Neural progenitor cell (in vitro differentiated cells): ENCODE measurements around the gene BMP7. TPM values are rescaled to one million over a fixed set of nuclear protein-coding genes. Genes with fewer than 3 reads are reported as not detected.

Experiments used
- DNase-seq: peaks from one replicate; pipeline ENCODE4 v3.0.0-alpha.2; 2016; ENCODE audit warnings: low spot score
- H2AFZ ChIP-seq: fragments of 200-600 bp; sonication (generic); replicated peaks from 2 replicates; pipeline ENCODE4 v1.6.1; 2016; ENCODE audit warnings: antibody characterized with exemption
- H3F3A ChIP-seq: fragments of 200-600 bp; sonication (generic); 2 replicates; pipeline ENCODE4 v1.6.1; 2016; ENCODE audit warnings: antibody characterized with exemption, low read depth
- H3K27ac ChIP-seq: fragments of 200-600 bp; sonication (generic); 2 replicates; pipeline ENCODE4 v1.5.1; 2016; ENCODE audit warnings: mild to moderate bottlenecking
- H3K27me3 ChIP-seq: fragments of 200-600 bp; sonication (generic); 2 replicates; pipeline ENCODE4 v1.6.1; 2016; ENCODE audit warnings: mild to moderate bottlenecking, moderate library complexity
- H3K36me3 ChIP-seq: fragments of 200-600 bp; sonication (generic); 2 replicates; pipeline ENCODE4 v1.5.1; 2016
- H3K4me1 ChIP-seq: fragments of 200-600 bp; sonication (generic); 2 replicates; pipeline ENCODE4 v1.6.1; 2016; ENCODE audit warnings: mixed run types
- H3K4me2 ChIP-seq: fragments of 200-600 bp; sonication (generic); 2 replicates; pipeline ENCODE4 v1.6.1; 2016
- H3K4me3 ChIP-seq: fragments of 200-600 bp; sonication (generic); 2 replicates; pipeline ENCODE4 v1.5.1; 2016
- H3K79me2 ChIP-seq: fragments of 200-600 bp; sonication (generic); 2 replicates; pipeline ENCODE4 v1.6.1; 2016; ENCODE audit warnings: low read depth
- H3K9ac ChIP-seq: fragments of 200-600 bp; sonication (generic); 2 replicates; pipeline ENCODE4 v1.6.1; 2016
- H3K9me3 ChIP-seq: fragments of 200-600 bp; sonication (generic); 2 replicates; pipeline ENCODE4 v1.5.1; 2016; ENCODE audit warnings: low read depth
- H4K20me1 ChIP-seq: fragments of 200-600 bp; sonication (generic); 2 replicates; pipeline ENCODE4 v1.6.1; 2016; ENCODE audit warnings: low read depth
- H3K27ac Mint-ChIP-seq: 3 replicates; pipeline ENCODE4 v1.8.0; 2021; ENCODE audit warnings: mixed read lengths
- H3K27me3 Mint-ChIP-seq: 2 replicates; pipeline ENCODE4 v1.8.0; 2022; ENCODE audit warnings: low read depth, mild to moderate bottlenecking, inconsistent platforms, moderate library complexity, mixed read lengths; ENCODE audit not compliant: insufficient read depth
- H3K36me3 Mint-ChIP-seq: 3 replicates; pipeline ENCODE4 v1.8.0; 2021; ENCODE audit warnings: mixed read lengths
- H3K4me1 Mint-ChIP-seq: 3 replicates; pipeline ENCODE4 v1.8.0; 2021; ENCODE audit warnings: mixed read lengths
- H3K4me3 Mint-ChIP-seq: 3 replicates; pipeline ENCODE4 v1.8.0; 2021; ENCODE audit warnings: mild to moderate bottlenecking, moderate library complexity, mixed read lengths
- H3K9me3 Mint-ChIP-seq: 3 replicates; pipeline ENCODE4 v1.8.0; 2020; ENCODE audit warnings: mixed read lengths
- CTCF ChIP-seq: fragments of 200-600 bp; sonication (generic); IDR thresholded peaks from 2 replicates; pipeline ENCODE4 v1.5.1; 2017; ENCODE audit warnings: antibody characterized with exemption, mild to moderate bottlenecking
- EZH2 ChIP-seq: fragments of 200-600 bp; sonication (generic); IDR thresholded peaks from 2 replicates; pipeline ENCODE4 v1.6.1; 2017; ENCODE audit warnings: antibody characterized with exemption, mild to moderate bottlenecking, moderate library complexity
- EZH2phosphoT487 ChIP-seq: fragments of 200-600 bp; sonication (generic); IDR thresholded peaks from 2 replicates; pipeline ENCODE4 v1.6.1; 2017; ENCODE audit warnings: antibody characterized with exemption
- total RNA-seq: library from RNA; depleted of rRNA; stranded (reverse); fragments of >200 nt; gene quantifications from 2 replicates; pipeline ENCODE4 v1.2.3, GENCODE V29; 2015; ENCODE audit warnings: low replicate concordance

The BMP7 gene
- total RNA-seq, 1 donor from 2014 or later, result 11.2 TPM

- no peaks in the 10 kb centered on the region for H3K9me3 ChIP-seq
- no peak overlapping the region for H2AFZ ChIP-seq
- no peaks in the 10 kb centered on the region for H3K36me3 ChIP-seq
- H3K79me2 ChIP-seq, result no peaks in the 10 kb centered on the region
- no peak overlapping the region for H3K27ac ChIP-seq
- H3K4me2 ChIP-seq, result no peak overlapping the region
- Mint-ChIP-seq H3K36me3 (peaks cover 59% of the 10 kb centered on the region), H3K27ac (no peak overlapping the region), H3K27me3 (peaks cover 7% of the 10 kb centered on the region), H3K4me3 (no peak overlapping the region), H3K9me3 (peaks cover 5% of the 10 kb centered on the region), H3K4me1 (peaks cover 16% of the 10 kb centered on the region)
- H3K9ac ChIP-seq, result no peak overlapping the region
- DNase-seq, result no peak
- no peaks in the 10 kb centered on the region for H3K27me3 ChIP-seq
- H4K20me1 ChIP-seq, result no peaks in the 10 kb centered on the region
- no peak overlapping the region for H3K4me3 ChIP-seq
- TF ChIP-seq CTCF, result no peak
- no peak for TF ChIP-seq EZH2phosphoT487
- TF ChIP-seq EZH2, result no peak
- peaks cover 14% of the 10 kb centered on the region for H3K4me1 ChIP-seq
- peaks cover 19% of the 10 kb centered on the region for H3F3A ChIP-seq
Observed at GRCh38 chr20:57203204-57203603, 63.2 kb downstream of the BMP7 start.

GRCh38 chr20:57202309-57202708, 64.1 kb downstream of the BMP7 start:
- no peaks in the 10 kb centered on the region for H3K36me3 ChIP-seq
- H3K9ac ChIP-seq, result no peak overlapping the region
- H3K4me2 ChIP-seq, result no peak overlapping the region
- Mint-ChIP-seq H3K27ac (no peak overlapping the region), H3K36me3 (peaks cover 58% of the 10 kb centered on the region), H3K9me3 (peaks cover 4% of the 10 kb centered on the region), H3K4me1 (peaks cover 20% of the 10 kb centered on the region), H3K27me3 (peaks cover 6% of the 10 kb centered on the region), H3K4me3 (no peak overlapping the region)
- no peak for TF ChIP-seq EZH2phosphoT487
- TF ChIP-seq EZH2, result no peak
- TF ChIP-seq CTCF, result no peak
- no peaks in the 10 kb centered on the region for H3K79me2 ChIP-seq
- H3K27ac ChIP-seq, result no peak overlapping the region
- H3K4me3 ChIP-seq, result no peak overlapping the region
- no peak overlapping the region for H2AFZ ChIP-seq
- H3F3A ChIP-seq, result peaks cover 22% of the 10 kb centered on the region
- DNase-seq, result no peak
- no peaks in the 10 kb centered on the region for H4K20me1 ChIP-seq
- no peaks in the 10 kb centered on the region for H3K27me3 ChIP-seq
- no peaks in the 10 kb centered on the region for H3K9me3 ChIP-seq
- peaks cover 23% of the 10 kb centered on the region for H3K4me1 ChIP-seq

GRCh38 chr20:57200882-57201695, 65.4 kb downstream of the BMP7 start:
- peaks cover 48% of the 10 kb centered on the region for H3K36me3 Mint-ChIP-seq
- no peak overlapping the region for H3K4me3 Mint-ChIP-seq
- H3K27ac ChIP-seq, result no peak overlapping the region
- H3K9ac ChIP-seq, result no peak overlapping the region
- no peak overlapping the region for H3K4me3 ChIP-seq
- no peaks in the 10 kb centered on the region for H4K20me1 ChIP-seq
- no peak for DNase-seq
- no peaks in the 10 kb centered on the region for H3K9me3 Mint-ChIP-seq
- peaks cover 25% of the 10 kb centered on the region for H3K4me1 ChIP-seq
- H3K4me2 ChIP-seq, result no peak overlapping the region
- no peaks in the 10 kb centered on the region for H3K27me3 ChIP-seq
- H2AFZ ChIP-seq, result no peak overlapping the region
- H3K27me3 Mint-ChIP-seq, result peaks cover 5% of the 10 kb centered on the region
- H3K9me3 ChIP-seq, result no peaks in the 10 kb centered on the region
- no peaks in the 10 kb centered on the region for H3K36me3 ChIP-seq
- H3K79me2 ChIP-seq, result no peaks in the 10 kb centered on the region
- peaks cover 20% of the 10 kb centered on the region for H3K4me1 Mint-ChIP-seq
- no peak for TF ChIP-seq EZH2phosphoT487
- no peak for TF ChIP-seq CTCF
- TF ChIP-seq EZH2, result no peak
- no peak overlapping the region for H3K27ac Mint-ChIP-seq
- H3F3A ChIP-seq, result peaks cover 22% of the 10 kb centered on the region
